IPS DF 19.7 (cell line): Measurements from ENCODE around the gene MCM3AP.

Experiments
- DNase-seq: peaks from one replicate; pipeline ENCODE4 v3.0.0-alpha.2; 2013; ENCODE audit warnings: low read depth, low spot score

Gene MCM3AP

GRCh38 chr21:46273341-46273740, 12.1 kb downstream of the MCM3AP start:
- no peak for DNase-seq

- DNase-seq: no peak
Measured at GRCh38 chr21:46269466-46269865, 15.9 kb downstream of the MCM3AP start.

GRCh38 chr21:46268371-46268770, 17.0 kb downstream of the MCM3AP start:
- DNase-seq: no peak

- DNase-seq: no peak
Measured at GRCh38 chr21:46266946-46267345, 18.5 kb downstream of the MCM3AP start.

- DNase-seq: no peak
Measured at GRCh38 chr21:46265736-46266525, 19.5 kb downstream of the MCM3AP start.

GRCh38 chr21:46264690-46265144, 20.7 kb downstream of the MCM3AP start:
- DNase-seq: no peak

GRCh38 chr21:46264046-46264689, 21.2 kb downstream of the MCM3AP start:
- DNase-seq: no peak

- DNase-seq: no peak
Measured at GRCh38 chr21:46256501-46256994, 28.9 kb downstream of the MCM3AP start.

GRCh38 chr21:46255758-46256337, 29.6 kb downstream of the MCM3AP start:
- no peak for DNase-seq

GRCh38 chr21:46255166-46255565, 30.2 kb downstream of the MCM3AP start:
- no peak for DNase-seq

GRCh38 chr21:46254208-46254975, 31.0 kb downstream of the MCM3AP start:
- no peak for DNase-seq

- DNase-seq: no peak
Measured at GRCh38 chr21:46253610-46254124, 31.7 kb downstream of the MCM3AP start.

GRCh38 chr21:46252840-46253239, 32.6 kb downstream of the MCM3AP start:
- no peak for DNase-seq

- no peak for DNase-seq
Measured at GRCh38 chr21:46250146-46250725, 35.2 kb downstream of the MCM3AP start.

GRCh38 chr21:46248827-46249226, 36.6 kb downstream of the MCM3AP start:
- DNase-seq: no peak

GRCh38 chr21:46248422-46248782, 37.0 kb downstream of the MCM3AP start:
- no peak for DNase-seq

GRCh38 chr21:46247699-46248421, 37.6 kb downstream of the MCM3AP start:
- DNase-seq: no peak

GRCh38 chr21:46246345-46246744, 39.1 kb downstream of the MCM3AP start:
- DNase-seq: no peak

- no peak for DNase-seq
Measured at GRCh38 chr21:46245213-46245915, 40.0 kb downstream of the MCM3AP start.

- no peak for DNase-seq
Measured at GRCh38 chr21:46244602-46245001, 40.8 kb downstream of the MCM3AP start.
